Fibroblast of lung (primary cell): ENCODE measurements around the gene CARD8. TPM values are rescaled to one million over a fixed set of nuclear protein-coding genes. Genes with fewer than 3 reads are reported as not detected.

Experiments
- DNase-seq, 2 donors: peaks; one replicate each; pipeline versions ENCODE4 v3.0.0 to v3.0.0-alpha.2; 2010; ENCODE audit warnings: low read depth in 2 of 2
- H2AFZ ChIP-seq: 2 replicates; pipeline ENCODE4 v1.5.1; 2012; ENCODE audit warnings: low read length, control low read depth, inconsistent platforms
- H3K27ac ChIP-seq: 2 replicates; pipeline ENCODE4 v1.5.1; 2011; ENCODE audit warnings: low read length, control low read depth; ENCODE audit not compliant: insufficient read depth
- H3K27me3 ChIP-seq: 2 replicates; pipeline ENCODE4 v1.5.1; 2011; ENCODE audit warnings: mild to moderate bottlenecking, low read length; ENCODE audit not compliant: control insufficient read depth, insufficient read depth
- H3K36me3 ChIP-seq: 2 replicates; pipeline ENCODE4 v1.5.1; 2011; ENCODE audit warnings: low read length; ENCODE audit not compliant: control insufficient read depth, insufficient read depth
- H3K4me1 ChIP-seq: 2 replicates; pipeline ENCODE4 v1.5.1; 2011; ENCODE audit warnings: low read length; ENCODE audit not compliant: control insufficient read depth, insufficient read depth; ENCODE audit errors: extremely low read depth
- H3K4me2 ChIP-seq: 2 replicates; pipeline ENCODE4 v1.5.1; 2011; ENCODE audit warnings: low read length, control low read depth; ENCODE audit not compliant: insufficient read depth; ENCODE audit errors: extremely low read depth
- H3K4me3 ChIP-seq, 4 experiments: fragments of 200-600 bp in 1 of 4; sonication (generic) in 1 of 4; replicated peaks in 1 of 4; 2 replicates each; pipeline ENCODE4 v1.5.1; 2011 to 2016; ENCODE audit warnings: low read length in 4 of 4, low read depth in 3 of 4, mild to moderate bottlenecking in 3 of 4, control low read depth in 2 of 4, inconsistent platforms in 1 of 4, mixed read lengths in 1 of 4; ENCODE audit not compliant: insufficient read depth in 1 of 4; ENCODE audit errors: control extremely low read depth in 1 of 4
- H3K79me2 ChIP-seq: 2 replicates; pipeline ENCODE4 v1.5.1; 2012; ENCODE audit warnings: mild to moderate bottlenecking, low read length, inconsistent platforms; ENCODE audit not compliant: control insufficient read depth, insufficient read depth
- H3K9ac ChIP-seq: 2 replicates; pipeline ENCODE4 v1.5.1; 2011; ENCODE audit warnings: mild to moderate bottlenecking, low read length, control low read depth; ENCODE audit not compliant: insufficient read depth
- H3K9me3 ChIP-seq: 2 replicates; pipeline ENCODE4 v1.5.1; 2012; ENCODE audit warnings: low read depth, low read length; ENCODE audit not compliant: control insufficient read depth, insufficient read depth
- H4K20me1 ChIP-seq: 2 replicates; pipeline ENCODE4 v1.5.1; 2011; ENCODE audit warnings: low read length; ENCODE audit not compliant: control insufficient read depth, insufficient read depth; ENCODE audit errors: extremely low read depth
- CTCF ChIP-seq, 2 donors: IDR thresholded peaks in 1 of 2; conservative IDR thresholded peaks in 1 of 2; 1 replicate in 1 of 2; 2 replicates in 1 of 2; pipeline ENCODE4 v1.5.1; 2011 to 2012; ENCODE audit warnings: low read length in 2 of 2, control low read depth in 1 of 2, inconsistent platforms in 1 of 2, low read depth in 1 of 2, mild to moderate bottlenecking in 1 of 2
- EZH2 ChIP-seq: IDR thresholded peaks from 2 replicates; pipeline ENCODE4 v1.5.1; 2012; ENCODE audit warnings: low read length, control low read depth, mild to moderate bottlenecking; ENCODE audit errors: missing control alignments
- polyA plus RNA-seq, 2 donors: library from polyadenylated mRNA; depleted of rRNA in 1 of 2; stranded (reverse) in 1 of 2; unstranded in 1 of 2; fragments of >200 nt; gene quantifications; 2 replicates each; pipeline ENCODE4 v1.2.1, GENCODE V29; 2011 to 2012; ENCODE audit warnings: missing spikeins in 1 of 2
- total RNA-seq: library from RNA; depleted of rRNA; stranded (reverse); fragments of >200 nt; gene quantifications from 2 replicates; pipeline ENCODE4 v1.2.1, GENCODE V29; 2014

Gene CARD8
- total and polyA plus RNA-seq, 2 donors (not counting 1 experiment from before 2014, with no cell fraction given) = 16.4 to 24.1 TPM

GRCh38 chr19:48168689-48169088 is 87.0 kb downstream of the CARD8 start:
- H4K20me1 ChIP-seq = no peaks in the 10 kb centered on the region
- H3K4me1 ChIP-seq = peaks cover 2% of the 10 kb centered on the region
- no peaks in the 10 kb centered on the region for H3K9me3 ChIP-seq
- TF ChIP-seq CTCF (conservative IDR thresholded peaks at IDR 0.05 in 1 of 2, IDR thresholded peaks at IDR 0.05 in 1 of 2; ENCODE audit: low read depth in 1 of 2, low read length in 2 of 2) = no peak
- TF ChIP-seq EZH2 = no peak
- H3K4me3 ChIP-seq = no peak overlapping the region
- peaks cover 26% of the 10 kb centered on the region for H3K79me2 ChIP-seq
- no peak for DNase-seq
- H3K9ac ChIP-seq = no peak overlapping the region
- H3K27me3 ChIP-seq = no peaks in the 10 kb centered on the region
- H3K36me3 ChIP-seq = no peaks in the 10 kb centered on the region
- no peak overlapping the region for H2AFZ ChIP-seq
- H3K4me2 ChIP-seq = no peak overlapping the region
- no peak overlapping the region for H3K27ac ChIP-seq

GRCh38 chr19:48158210-48158790 is 97.4 kb downstream of the CARD8 start:
- no peak overlapping the region for H2AFZ ChIP-seq
- no peak for DNase-seq
- no peak overlapping the region for H3K9ac ChIP-seq
- H3K9me3 ChIP-seq = no peaks in the 10 kb centered on the region
- no peaks in the 10 kb centered on the region for H3K36me3 ChIP-seq
- H3K4me3 ChIP-seq = no peak overlapping the region
- TF ChIP-seq CTCF (conservative IDR thresholded peaks at IDR 0.05 in 1 of 2, IDR thresholded peaks at IDR 0.05 in 1 of 2; ENCODE audit: low read depth in 1 of 2, low read length in 2 of 2) (no peak), EZH2 (no peak)
- no peaks in the 10 kb centered on the region for H3K79me2 ChIP-seq
- no peaks in the 10 kb centered on the region for H4K20me1 ChIP-seq
- H3K27ac ChIP-seq = no peak overlapping the region
- H3K4me2 ChIP-seq = no peak overlapping the region
- no peaks in the 10 kb centered on the region for H3K4me1 ChIP-seq
- no peaks in the 10 kb centered on the region for H3K27me3 ChIP-seq

Other genes starting within 250 kb of the CARD8 start
- not detected in 2 replicates for gene CABP5, start 211.8 kb downstream of the CARD8 start, total RNA-seq
- not detected in 2 replicates for gene CABP5, start 211.8 kb downstream of the CARD8 start, polyA plus RNA-seq
- gene PLA2G4C, start 145.1 kb downstream of the CARD8 start, total RNA-seq = 31.9 and 39.3 TPM in 2 replicates
- gene PLA2G4C, start 145.1 kb downstream of the CARD8 start, polyA plus RNA-seq = 1.9 and 4.6 TPM in 2 replicates
- 8.5 and 10.6 TPM in 2 replicates for gene LIG1, start 85.6 kb downstream of the CARD8 start, total RNA-seq
- 10.6 and 30.5 TPM in 2 replicates for gene LIG1, start 85.6 kb downstream of the CARD8 start, polyA plus RNA-seq
- 3.1 and 5.1 TPM in 2 replicates for gene ZSWIM9, start 85.2 kb downstream of the CARD8 start, total RNA-seq
- gene ZSWIM9, start 85.2 kb downstream of the CARD8 start, polyA plus RNA-seq = 0.29 and 0.39 TPM in 2 replicates
- 0.26 TPM in 1 of 2 replicates, not detected in the other for gene ZNF114, start 14.2 kb upstream of the CARD8 start, total RNA-seq
- gene ZNF114, start 14.2 kb upstream of the CARD8 start, polyA plus RNA-seq = 0.05 and 0.49 TPM in 2 replicates
- gene EMP3, start 69.6 kb upstream of the CARD8 start, total RNA-seq = 168 and 246 TPM in 2 replicates
- gene EMP3, start 69.6 kb upstream of the CARD8 start, polyA plus RNA-seq = 303 and 488 TPM in 2 replicates
- 2.8 and 8.3 TPM in 2 replicates for gene TMEM143, start 108.0 kb upstream of the CARD8 start, total RNA-seq
- 3.9 and 4.0 TPM in 2 replicates for gene TMEM143, start 108.0 kb upstream of the CARD8 start, polyA plus RNA-seq
- gene SYNGR4, start 108.5 kb upstream of the CARD8 start, total RNA-seq = not detected in 2 replicates
- gene SYNGR4, start 108.5 kb upstream of the CARD8 start, polyA plus RNA-seq = not detected in 2 replicates
- gene KDELR1, start 135.6 kb upstream of the CARD8 start, total RNA-seq = 42.4 and 59.0 TPM in 2 replicates
- gene KDELR1, start 135.6 kb upstream of the CARD8 start, polyA plus RNA-seq = 145 TPM in 2 replicates
- gene GRIN2D, start 137.8 kb upstream of the CARD8 start, total RNA-seq = under 0.01 TPM in 2 replicates
- gene GRIN2D, start 137.8 kb upstream of the CARD8 start, polyA plus RNA-seq = 0.08 and 0.09 TPM in 2 replicates
- gene GRWD1, start 190.1 kb upstream of the CARD8 start, total RNA-seq = 9.1 and 12.1 TPM in 2 replicates
- 14.7 and 21.9 TPM in 2 replicates for gene GRWD1, start 190.1 kb upstream of the CARD8 start, polyA plus RNA-seq
- 0.26 and 0.50 TPM in 2 replicates for gene KCNJ14, start 199.7 kb upstream of the CARD8 start, total RNA-seq
- gene KCNJ14, start 199.7 kb upstream of the CARD8 start, polyA plus RNA-seq = 0.15 and 0.18 TPM in 2 replicates
- 25.8 and 27.2 TPM in 2 replicates for gene CYTH2, start 213.5 kb upstream of the CARD8 start, total RNA-seq
- 18.6 and 26.6 TPM in 2 replicates for gene CYTH2, start 213.5 kb upstream of the CARD8 start, polyA plus RNA-seq